GM19467 (cell line): ENCODE data around the gene GNL2.
"Not testable (repeated sequence)": the region's sequence is repeated elsewhere in the genome, so short reads cannot be mapped to it uniquely, and the experiment has no call there.

ENCODE experiments used
- ATAC-seq: cut with Tn5 transposase; IDR thresholded peaks from one replicate; pipeline ENCODE4 v1.9.1; 2021; ENCODE audit warnings: mild to moderate bottlenecking, moderate library complexity; ENCODE audit not compliant: unreplicated experiment

The GNL2 gene

GRCh38 chr1:37560401-37561132 lies 35.2 kb downstream of the GNL2 start:
- no peak for ATAC-seq

- ATAC-seq, result not testable (repeated sequence)
Observed at GRCh38 chr1:37559957-37560379, 35.8 kb downstream of the GNL2 start.

- ATAC-seq, result no peak
Observed at GRCh38 chr1:37559080-37559479, 36.7 kb downstream of the GNL2 start.

- ATAC-seq, result no peak
Observed at GRCh38 chr1:37558411-37558810, 37.3 kb downstream of the GNL2 start.

GRCh38 chr1:37557402-37557801 lies 38.3 kb downstream of the GNL2 start:
- ATAC-seq, result no peak

GRCh38 chr1:37556712-37557196 lies 39.0 kb downstream of the GNL2 start, which contains the start of gene DNALI1:
TSS of gene DNALI1 (plus strand) at chr1:37556940. CDS start at chr1:37556995, 55 bp downstream.
- no peak for ATAC-seq

- peak; percentile 77 for ATAC-seq
Observed at GRCh38 chr1:37553927-37554808, 41.6 kb downstream of the GNL2 start, which contains the start of gene SNIP1. TSS of gene SNIP1 (minus strand) at chr1:37554293. CDS start at chr1:37554229, 64 bp downstream.

GRCh38 chr1:37553598-37553926 lies 42.2 kb downstream of the GNL2 start:
- no peak for ATAC-seq

GRCh38 chr1:37549341-37549740 lies 46.4 kb downstream of the GNL2 start:
- no peak for ATAC-seq

GRCh38 chr1:37545019-37545418 lies 50.7 kb downstream of the GNL2 start:
- ATAC-seq, result no peak

GRCh38 chr1:37544530-37544929 lies 51.2 kb downstream of the GNL2 start:
- no peak for ATAC-seq

- ATAC-seq, result no peak
Observed at GRCh38 chr1:37540036-37540785, 55.5 kb downstream of the GNL2 start.

GRCh38 chr1:37539154-37539553 lies 56.6 kb downstream of the GNL2 start:
- ATAC-seq, result not testable (repeated sequence)

GRCh38 chr1:37537378-37537777 lies 58.4 kb downstream of the GNL2 start:
- ATAC-seq, result no peak

GRCh38 chr1:37533317-37534093 lies 62.2 kb downstream of the GNL2 start:
- no peak for ATAC-seq

- ATAC-seq, result not testable (repeated sequence)
Observed at GRCh38 chr1:37532418-37533156, 63.1 kb downstream of the GNL2 start.

- ATAC-seq, result not testable (repeated sequence)
Observed at GRCh38 chr1:37529888-37530287, 65.8 kb downstream of the GNL2 start.

- ATAC-seq, result no peak
Observed at GRCh38 chr1:37519613-37520012, 76.1 kb downstream of the GNL2 start.

- not testable (repeated sequence) for ATAC-seq
Observed at GRCh38 chr1:37518929-37519328, 76.8 kb downstream of the GNL2 start.
